Erythroblast (primary cell): ENCODE results near the gene MUCL3.

ENCODE experiments used
- GATA1 ChIP-seq: IDR thresholded peaks from 2 replicates; pipeline ENCODE4 v1.6.1; 2011; ENCODE audit warnings: low read depth, mild to moderate bottlenecking, control low read depth, low read length, moderate library complexity
- POLR2A ChIP-seq: IDR thresholded peaks from 2 replicates; pipeline ENCODE4 v1.6.1; 2011; ENCODE audit warnings: mild to moderate bottlenecking, low read length

DNA sequence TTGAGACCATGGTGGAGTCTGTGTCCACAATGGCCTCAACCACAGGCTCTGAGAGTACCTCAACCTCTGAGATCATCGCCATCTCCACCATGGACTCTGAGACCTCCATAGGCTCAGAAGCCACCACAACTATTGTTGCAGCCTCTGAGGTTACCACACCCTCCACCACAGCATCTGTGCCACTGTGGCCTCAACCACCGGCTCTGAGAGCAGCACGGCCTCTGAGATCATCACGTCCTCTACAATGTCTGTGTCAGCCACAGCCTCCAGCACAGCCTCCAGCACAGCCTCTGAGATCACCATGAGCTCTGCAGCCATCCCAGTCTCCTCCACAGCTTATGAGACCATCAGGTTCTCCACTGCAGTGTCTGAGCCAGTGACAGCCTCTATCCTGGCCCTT is 23.3 kb downstream of the MUCL3 start:
- TF ChIP-seq POLR2A (no peak), GATA1 (no peak)
